Kidney epithelial cell (primary cell): ENCODE results near the gene STING1. TPM values are rescaled to one million over a fixed set of nuclear protein-coding genes. Genes with fewer than 3 reads are reported as not detected.
"Not testable (repeated sequence)": the region's sequence is repeated elsewhere in the genome, so short reads cannot be mapped to it uniquely, and the experiment has no call there.

Experiments
- DNase-seq: peaks from one replicate; pipeline ENCODE4 v3.0.0-alpha.2; 2010; ENCODE audit warnings: low read depth
- H3K27me3 ChIP-seq: 2 replicates; pipeline ENCODE4 v1.6.0; 2011; ENCODE audit warnings: low read length; ENCODE audit not compliant: control insufficient read depth, insufficient read depth
- H3K36me3 ChIP-seq: 2 replicates; pipeline ENCODE4 v1.5.1; 2011; ENCODE audit warnings: low read length; ENCODE audit not compliant: control insufficient read depth, insufficient read depth
- H3K4me3 ChIP-seq: 2 replicates; pipeline ENCODE4 v1.5.1; 2011; ENCODE audit warnings: low read depth, mild to moderate bottlenecking, control low read depth, low read length
- CTCF ChIP-seq: IDR thresholded peaks from 2 replicates; pipeline ENCODE4 v1.5.1; 2011; ENCODE audit warnings: mild to moderate bottlenecking, moderate library complexity, low read length, control low read depth, inconsistent platforms; ENCODE audit not compliant: insufficient read depth, poor library complexity, severe bottlenecking
- total RNA-seq: library from RNA; depleted of rRNA; stranded (reverse); fragments of >200 nt; gene quantifications from 2 replicates; pipeline ENCODE4 v1.2.3, GENCODE V29; 2015

Gene STING1
- total RNA-seq: 15.5 and 17.5 TPM in 2 replicates

GRCh38 chr5:139482050-139482889 is at the start of gene STING1:
Gene STING1, minus strand, starts transcription at chr5:139482758. Its CDS starts 1,054 bp downstream, at chr5:139481704.
- peak; percentile 78 for DNase-seq
- Histone ChIP-seq H3K27me3 (no peaks in the 10 kb centered on the region), H3K4me3 (peak within 1 kb of the TSS; percentile 9), H3K36me3 (no peaks in the 10 kb centered on the region)
- no peak for TF ChIP-seq CTCF

GRCh38 chr5:139531772-139532169 is 49.2 kb upstream of the STING1 start:
- DNase-seq: no peak
- no peak overlapping the region for H3K4me3 ChIP-seq
- no peak for TF ChIP-seq CTCF
- no peaks in the 10 kb centered on the region for H3K27me3 ChIP-seq
- no peaks in the 10 kb centered on the region for H3K36me3 ChIP-seq

- not testable (repeated sequence) for H3K36me3 ChIP-seq, H3K27me3 ChIP-seq, H3K4me3 ChIP-seq, DNase-seq
Observed at GRCh38 chr5:139530079-139530478, 47.5 kb upstream of the STING1 start.

- not testable (repeated sequence) for DNase-seq, H3K27me3 ChIP-seq, H3K36me3 ChIP-seq
- H3K4me3 ChIP-seq: peak overlapping the region; percentile 0
Observed at GRCh38 chr5:139528695-139529094, 46.1 kb upstream of the STING1 start.

GRCh38 chr5:139527896-139528467 is 45.4 kb upstream of the STING1 start:
- H3K36me3 ChIP-seq, DNase-seq, H3K27me3 ChIP-seq: not testable (repeated sequence)
- H3K4me3 ChIP-seq: peak overlapping the region; percentile 45

- H3K27me3 ChIP-seq, H3K36me3 ChIP-seq, DNase-seq: not testable (repeated sequence)
- H3K4me3 ChIP-seq: peak overlapping the region; percentile 45
Observed at GRCh38 chr5:139527090-139527470, 44.5 kb upstream of the STING1 start.

GRCh38 chr5:139526309-139527089 is 43.9 kb upstream of the STING1 start:
- peak overlapping the region; percentile 45 for H3K4me3 ChIP-seq

GRCh38 chr5:139525586-139526308 is 43.2 kb upstream of the STING1 start:
- H3K27me3 ChIP-seq, DNase-seq, H3K36me3 ChIP-seq: not testable (repeated sequence)
- peak overlapping the region; percentile 45 for H3K4me3 ChIP-seq

More at GRCh38 chr5:139526309-139527089, 43.9 kb upstream of the STING1 start:
- H3K27me3 ChIP-seq, DNase-seq, H3K36me3 ChIP-seq: not testable (repeated sequence)
